ENCODE results near the gene WIPF1. TPM values are rescaled to one million over a fixed set of nuclear protein-coding genes. Genes with fewer than 3 reads are reported as not detected.
A peak's percentile ranks its signal among the peaks of the same experiment; 100 is the strongest.

Gene WIPF1
- total RNA-seq, 2 donors from 2014 or later = 6.7 to 21.4 TPM

DNA sequence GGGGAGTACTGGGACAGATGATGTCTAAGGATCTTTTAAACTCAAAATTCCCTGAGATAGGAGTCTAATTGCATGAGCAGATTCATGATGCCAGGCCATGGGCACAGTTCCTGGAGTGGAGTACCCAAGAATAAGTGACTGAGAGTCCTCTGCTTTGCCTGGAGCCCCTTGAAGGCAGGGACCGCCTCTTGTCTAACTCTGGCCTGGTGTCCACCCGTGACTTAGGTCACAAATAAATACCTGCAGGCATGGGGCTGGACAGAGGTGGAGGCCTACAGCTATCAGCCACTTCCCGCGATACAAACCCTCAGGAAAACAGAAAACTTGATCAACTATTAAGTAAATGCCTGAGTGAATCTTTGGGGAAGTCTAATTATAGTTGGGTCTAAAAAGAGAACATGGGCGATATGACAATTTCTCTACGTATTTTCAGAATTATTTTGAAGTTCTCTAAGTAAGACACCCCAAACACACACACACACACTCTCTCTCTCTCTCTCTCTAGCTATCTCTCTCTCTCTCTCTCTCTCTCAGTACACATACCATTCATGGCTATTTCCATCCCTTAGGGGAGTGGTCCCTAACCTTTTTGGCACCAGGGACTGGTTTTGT lies 1.8 kb upstream of the WIPF1 start:
- intact Hi-C loops (cut with DNase I) = no loop called here
- no peaks in the 10 kb centered on the region for H3K27me3 ChIP-seq
- H3K4me1 ChIP-seq = no peaks in the 10 kb centered on the region
- peak overlapping the region; percentile 36 for H3K27ac ChIP-seq
- H3K4me3 ChIP-seq = no peak overlapping the region
- H3K36me3 ChIP-seq = no peaks in the 10 kb centered on the region
- no peaks in the 10 kb centered on the region for H3K9me3 ChIP-seq
- TF ChIP-seq CTCF (IDR thresholded peaks at IDR 0.05) = no peak
- peak overlapping the region in 1 of 2 donors; percentile 19 for H3K9ac ChIP-seq (ENCODE audit: low read depth in 2 of 2, low read length in 2 of 2)
- no peak for DNase-seq

GRCh38 chr2:174597009-174597344 lies 627 bp downstream of the WIPF1 start:
- Histone ChIP-seq H3K4me3 (peak overlapping the region; percentile 16), H3K9me3 (no peaks in the 10 kb centered on the region), H3K9ac (ENCODE audit: low read depth in 2 of 2, low read length in 2 of 2) (peak overlapping the region in 1 of 2 donors; percentile 13), H3K36me3 (no peaks in the 10 kb centered on the region), H3K27ac (peak overlapping the region; percentile 75), H3K4me1 (no peaks in the 10 kb centered on the region), H3K27me3 (no peaks in the 10 kb centered on the region)
- TF ChIP-seq CTCF (IDR thresholded peaks at IDR 0.05) = no peak
- intact Hi-C loops (cut with DNase I) = no loop called here
- no peak for DNase-seq

DNA sequence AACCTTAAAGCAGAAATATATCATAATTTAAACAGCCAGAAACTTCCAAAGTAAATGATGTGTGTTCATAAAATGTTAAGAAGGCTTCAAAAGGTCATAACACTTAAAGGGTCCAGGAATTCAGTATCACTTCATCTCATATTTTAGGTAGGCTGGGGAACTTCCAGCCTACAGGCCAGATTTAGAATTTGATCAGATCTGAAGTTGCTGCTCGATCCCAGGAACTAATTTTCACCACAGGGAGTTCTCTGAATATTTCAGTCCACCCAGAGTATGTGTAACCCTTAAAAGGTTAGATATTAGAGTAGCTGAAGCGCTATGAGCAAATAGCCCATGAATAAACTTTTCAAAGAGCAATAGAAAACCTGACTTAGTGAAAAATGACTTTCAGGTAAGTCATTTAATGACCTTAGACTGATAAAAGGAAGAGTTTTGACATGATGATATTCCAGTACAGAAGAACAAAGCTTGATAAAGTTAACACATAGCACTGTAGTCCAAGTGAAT lies 1.7 kb downstream of the WIPF1 start:
- peak overlapping the region; percentile 75 for H3K27ac ChIP-seq
- no peaks in the 10 kb centered on the region for H3K27me3 ChIP-seq
- DNase-seq = no peak
- intact Hi-C loops (cut with DNase I) = no loop called here
- no peaks in the 10 kb centered on the region for H3K4me1 ChIP-seq
- peak overlapping the region in 1 of 2 donors; percentile 35 for H3K9ac ChIP-seq (ENCODE audit: low read depth in 2 of 2, low read length in 2 of 2)
- no peaks in the 10 kb centered on the region for H3K9me3 ChIP-seq
- no peak for TF ChIP-seq CTCF (IDR thresholded peaks at IDR 0.05)
- H3K4me3 ChIP-seq = peak overlapping the region; percentile 14
- H3K36me3 ChIP-seq = no peaks in the 10 kb centered on the region

DNA sequence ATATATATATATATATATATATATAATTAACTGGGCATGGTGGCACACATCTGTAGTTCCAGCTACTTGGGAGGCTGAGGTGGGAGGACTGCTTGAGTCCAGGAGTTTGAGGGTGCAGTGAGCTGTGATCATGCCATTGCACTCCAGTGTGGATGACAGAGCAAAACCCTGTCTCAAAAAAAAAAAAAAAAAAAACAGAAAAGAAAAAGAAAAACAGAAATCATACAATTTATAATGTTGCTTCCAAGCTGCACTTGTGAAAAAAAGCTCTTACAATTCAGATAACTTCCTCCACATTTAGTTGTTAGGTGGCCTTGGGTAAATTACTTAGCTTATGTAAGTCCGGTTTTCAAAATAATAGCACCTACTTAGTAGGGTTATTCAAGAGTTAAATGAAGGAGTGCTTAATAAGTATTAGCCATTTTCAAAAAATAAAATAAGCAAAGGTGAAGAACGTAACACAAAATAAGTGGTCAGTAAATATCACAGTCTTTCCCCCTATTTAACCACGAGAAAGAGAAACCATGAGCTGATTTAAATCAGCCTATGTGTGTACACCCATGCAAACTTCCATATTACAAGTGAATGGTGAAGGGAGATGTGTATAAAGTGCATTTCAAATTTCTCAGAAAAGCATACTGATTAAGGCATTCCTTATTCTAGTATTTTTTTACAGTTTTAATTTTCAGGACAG lies 2.3 kb downstream of the WIPF1 start:
- intact Hi-C loops (cut with DNase I) = no loop called here
- no peak for TF ChIP-seq CTCF (IDR thresholded peaks at IDR 0.05)
- DNase-seq = no peak
- no peaks in the 10 kb centered on the region for H3K9me3 ChIP-seq
- H3K4me3 ChIP-seq = no peak overlapping the region
- H3K27me3 ChIP-seq = no peaks in the 10 kb centered on the region
- peak overlapping the region in 1 of 2 donors; percentile 31 for H3K9ac ChIP-seq (ENCODE audit: low read depth in 2 of 2, low read length in 2 of 2)
- H3K36me3 ChIP-seq = no peaks in the 10 kb centered on the region
- H3K4me1 ChIP-seq = no peaks in the 10 kb centered on the region
- H3K27ac ChIP-seq = peak overlapping the region; percentile 75

DNA sequence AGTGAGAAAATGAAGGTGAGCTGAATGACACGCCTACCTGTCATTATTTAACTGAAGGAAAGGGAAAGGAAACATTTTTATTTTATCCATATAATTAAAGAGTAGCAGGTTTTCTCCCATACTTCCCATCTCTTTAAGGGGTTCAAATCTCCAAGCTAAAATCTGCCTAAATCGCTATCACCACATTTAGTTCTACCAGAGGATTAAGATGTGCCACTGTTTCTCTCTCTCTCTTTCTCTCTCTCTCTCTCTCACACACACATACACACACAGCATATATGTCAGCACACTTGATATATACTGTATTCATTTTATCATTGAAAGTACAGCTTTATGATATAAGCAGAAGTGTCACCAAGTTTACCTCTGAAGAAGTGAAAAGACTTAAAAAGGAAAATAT lies 3.1 kb downstream of the WIPF1 start:
- no peak overlapping the region for H3K4me3 ChIP-seq

More for the DNA sequence above, 3.1 kb downstream of the WIPF1 start:
- intact Hi-C loops (cut with DNase I) = no loop called here
- Histone ChIP-seq H3K4me1 (no peaks in the 10 kb centered on the region), H3K27ac (peak overlapping the region; percentile 75), H3K36me3 (no peaks in the 10 kb centered on the region), H3K9me3 (no peaks in the 10 kb centered on the region), H3K27me3 (no peaks in the 10 kb centered on the region), H3K9ac (ENCODE audit: low read depth in 2 of 2, low read length in 2 of 2) (no peak overlapping the region)
- no peak for TF ChIP-seq CTCF (IDR thresholded peaks at IDR 0.05)
- DNase-seq = no peak

All from colonic mucosa (tissue), 4 donors.